GM23338 (cell line): Measurements from ENCODE around the gene GOLGA6B. TPM values are rescaled to one million over a fixed set of nuclear protein-coding genes. Genes with fewer than 3 reads are reported as not detected.
"Not testable (repeated sequence)": the region's sequence is repeated elsewhere in the genome, so short reads cannot be mapped to it uniquely, and the experiment has no call there.

Experiments
- ATAC-seq: fragments of 200-7000 bp; cut with Tn5 transposase; 3 replicates; pipeline ENCODE4 v1.9.1; 2020
- DNase-seq: peaks from one replicate; pipeline ENCODE4 v3.0.0-alpha.2; 2015; ENCODE audit warnings: low spot score
- H2AFZ ChIP-seq: fragments of 200-600 bp; sonication (generic); 2 replicates; pipeline ENCODE4 v1.8.0; 2016; ENCODE audit warnings: antibody characterized with exemption, mild to moderate bottlenecking, moderate library complexity
- H3F3A ChIP-seq: fragments of 200-600 bp; sonication (generic); replicated peaks from 2 replicates; pipeline ENCODE4 v1.8.0; 2017; ENCODE audit warnings: antibody characterized with exemption, mixed run types, low read depth
- H3K27ac ChIP-seq: fragments of 200-600 bp; sonication (generic); 2 replicates; pipeline ENCODE4 v1.6.1; 2016; ENCODE audit warnings: low read depth
- H3K27me3 ChIP-seq: fragments of 200-600 bp; sonication (generic); 2 replicates; pipeline ENCODE4 v1.8.0; 2016; ENCODE audit warnings: mild to moderate bottlenecking, mixed run types, moderate library complexity; ENCODE audit not compliant: insufficient read depth
- H3K36me3 ChIP-seq: fragments of 200-600 bp; sonication (generic); 2 replicates; pipeline ENCODE4 v1.8.0; 2016; ENCODE audit warnings: mild to moderate bottlenecking; ENCODE audit not compliant: insufficient read depth
- H3K4me1 ChIP-seq: fragments of 200-600 bp; sonication (generic); 2 replicates; pipeline ENCODE4 v1.8.0; 2016; ENCODE audit warnings: mild to moderate bottlenecking, moderate library complexity; ENCODE audit not compliant: insufficient read depth
- H3K4me2 ChIP-seq: fragments of 200-600 bp; sonication (generic); 2 replicates; pipeline ENCODE4 v1.7.1; 2017; ENCODE audit warnings: mixed run types
- H3K4me3 ChIP-seq: fragments of 200-600 bp; sonication (generic); 2 replicates; pipeline ENCODE4 v1.6.1; 2016; ENCODE audit warnings: mixed run types
- H3K79me2 ChIP-seq: fragments of 200-600 bp; sonication (generic); replicated peaks from 2 replicates; pipeline ENCODE4 v1.8.0; 2017; ENCODE audit warnings: mild to moderate bottlenecking; ENCODE audit not compliant: insufficient read depth
- H3K9me2 ChIP-seq: fragments of 200-600 bp; sonication (generic); 2 replicates; pipeline ENCODE4 v1.8.0; 2017; ENCODE audit not compliant: insufficient read depth
- H4K20me1 ChIP-seq: fragments of 200-600 bp; sonication (generic); replicated peaks from 2 replicates; pipeline ENCODE4 v1.8.0; 2017; ENCODE audit warnings: mild to moderate bottlenecking; ENCODE audit not compliant: insufficient read depth
- H3K27ac Mint-ChIP-seq: 2 replicates; pipeline ENCODE4 v1.8.0; 2020; ENCODE audit warnings: inconsistent platforms, mild to moderate bottlenecking, moderate library complexity, mixed read lengths
- H3K27me3 Mint-ChIP-seq: 3 replicates; pipeline ENCODE4 v1.8.0; 2022; ENCODE audit warnings: low read depth, mild to moderate bottlenecking, moderate library complexity, mixed read lengths, inconsistent platforms; ENCODE audit not compliant: insufficient read depth, poor library complexity
- H3K36me3 Mint-ChIP-seq: 3 replicates; pipeline ENCODE4 v1.8.0; 2021; ENCODE audit warnings: low read depth, mild to moderate bottlenecking, inconsistent platforms, moderate library complexity, mixed read lengths
- H3K4me1 Mint-ChIP-seq: 3 replicates; pipeline ENCODE4 v1.8.0; 2020; ENCODE audit warnings: mild to moderate bottlenecking, inconsistent platforms, mixed read lengths
- H3K4me3 Mint-ChIP-seq: 3 replicates; pipeline ENCODE4 v1.8.0; 2021; ENCODE audit warnings: moderate library complexity, mild to moderate bottlenecking, inconsistent platforms, mixed read lengths
- H3K9me3 Mint-ChIP-seq: 3 replicates; pipeline ENCODE4 v1.8.0; 2020; ENCODE audit warnings: moderate library complexity, mild to moderate bottlenecking, inconsistent platforms, mixed read lengths
- CREB1 ChIP-seq: fragments of 250-450 bp; sonication (Bioruptor Pico); IDR thresholded peaks from 2 replicates; pipeline ENCODE4 v1.5.0; 2020; ENCODE audit warnings: low read depth, mild to moderate bottlenecking, moderate library complexity
- CTCF ChIP-seq, 2 experiments: fragments of 200-600 bp in 1 of 2; sonication (generic) in 1 of 2; conservative IDR thresholded peaks; 2 replicates each; pipeline versions ENCODE4 v1.5.1 to v1.6.1; 2016 to 2017; ENCODE audit warnings: antibody characterized with exemption in 2 of 2, low read depth in 2 of 2, mild to moderate bottlenecking in 2 of 2, moderate library complexity in 1 of 2
- EZH2phosphoT487 ChIP-seq: fragments of 200-600 bp; sonication (generic); IDR thresholded peaks from one replicate; pipeline ENCODE4 v1.8.1; 2018; ENCODE audit warnings: antibody characterized with exemption; ENCODE audit not compliant: unreplicated experiment
- NANOG ChIP-seq: IDR thresholded peaks from 2 replicates; pipeline ENCODE4 v1.6.1; 2016; ENCODE audit warnings: antibody characterized with exemption, borderline replicate concordance
- REST ChIP-seq: IDR thresholded peaks from one replicate; pipeline ENCODE4 v1.6.1; 2018; ENCODE audit warnings: antibody characterized with exemption; ENCODE audit not compliant: unreplicated experiment
- ZNF331 ChIP-seq: fragments of 250-450 bp; sonication (Bioruptor Pico); IDR thresholded peaks from 2 replicates; pipeline ENCODE4 v1.5.0; 2020; ENCODE audit warnings: low read depth, mild to moderate bottlenecking, moderate library complexity
- ZNF462 ChIP-seq: fragments of 250-450 bp; sonication (Bioruptor Pico); IDR thresholded peaks from 2 replicates; pipeline ENCODE4 v1.5.0; 2020; ENCODE audit warnings: mild to moderate bottlenecking, moderate library complexity
- polyA plus RNA-seq: library from polyadenylated mRNA; unstranded; fragments of >200 nt; fragmentation: Nextera tagmentation; extraction: Ambion mirVana; gene quantifications from 2 replicates; pipeline ENCODE4 v1.2.1, GENCODE V29; 2016
- total RNA-seq: library from RNA; depleted of rRNA; stranded (reverse); fragments of >200 nt; shearing (Covaris generic); gene quantifications from 2 replicates; pipeline ENCODE4 v1.2.3, GENCODE V29; 2014

GOLGA6B gene
- total and polyA plus RNA-seq, 2 experiments from 2014 or later, result 0.65 TPM; not detected in 1

- Mint-ChIP-seq H3K27ac (peak overlapping the region; percentile 84; the same call in 1 of the 2 replicates), H3K4me3 (peak overlapping the region; percentile 68), H3K4me1 (peaks cover 18% of the 10 kb centered on the region; the same call in 2 of the 3 replicates)
- H3K4me2 ChIP-seq, result peak overlapping the region; percentile 73
- ATAC-seq (peak; percentile 94), DNase-seq (peak; percentile 92)
- H2AFZ ChIP-seq, result peak overlapping the region; percentile 93
- not testable (repeated sequence) for H3K9me2 ChIP-seq, H3K27me3 Mint-ChIP-seq, H3K9me3 Mint-ChIP-seq, H4K20me1 ChIP-seq, H3K27ac ChIP-seq, H3K79me2 ChIP-seq, H3K36me3 ChIP-seq, H3K36me3 Mint-ChIP-seq, H3K27me3 ChIP-seq, H3F3A ChIP-seq
- TF ChIP-seq CTCF (conservative IDR thresholded peaks at IDR 0.05; ENCODE audit: low read depth in 2 of 2), result peak; percentile 72 to 79
- H3K4me3 ChIP-seq, result peak overlapping the region; percentile 48
- peaks cover 14% of the 10 kb centered on the region for H3K4me1 ChIP-seq
These were observed 16.3 kb downstream of the GOLGA6B start for GRCh38 chr15:72670656-72671352.

- no peaks in the 10 kb centered on the region for H3K9me3 Mint-ChIP-seq
- H2AFZ ChIP-seq, result no peak overlapping the region
- TF ChIP-seq EZH2phosphoT487 (no peak), ZNF331 (CRISPR knock-in tag) (no peak), ZNF462 (CRISPR knock-in tag) (no peak), CREB1 (CRISPR knock-in tag) (no peak), REST (no peak), NANOG (no peak)
These were observed 17.0 kb downstream of the GOLGA6B start for GRCh38 chr15:72671525-72671924.

More at GRCh38 chr15:72671525-72671924, 17.0 kb downstream of the GOLGA6B start:
- no peaks in the 10 kb centered on the region for H3K27me3 ChIP-seq
- peak overlapping the region; percentile 48 for H3K4me3 ChIP-seq
- H3K4me3 Mint-ChIP-seq, result peak overlapping the region; percentile 68
- no peaks in the 10 kb centered on the region for H4K20me1 ChIP-seq
- H3F3A ChIP-seq, result no peaks in the 10 kb centered on the region; the same call in 1 of the 2 replicates
- H3K4me1 Mint-ChIP-seq, result peaks cover 18% of the 10 kb centered on the region; the same call in 2 of the 3 replicates
- DNase-seq (peak; percentile 10), ATAC-seq (peak; percentile 49)
- H3K27ac ChIP-seq, result peak overlapping the region; percentile 23; the same call in 1 of the 2 replicates
- no peaks in the 10 kb centered on the region for H3K9me2 ChIP-seq
- peak overlapping the region; percentile 58 for H3K27ac Mint-ChIP-seq
- H3K79me2 ChIP-seq, result no peaks in the 10 kb centered on the region
- peaks cover 14% of the 10 kb centered on the region for H3K4me1 ChIP-seq
- no peaks in the 10 kb centered on the region for H3K36me3 ChIP-seq
- peak overlapping the region; percentile 73 for H3K4me2 ChIP-seq
- H3K36me3 Mint-ChIP-seq, result no peaks in the 10 kb centered on the region
- no peaks in the 10 kb centered on the region for H3K27me3 Mint-ChIP-seq
